ENCODE results near the gene EPB41.

EPB41 gene

GRCh38 chr1:28913786-28914227, 562 bp upstream of the EPB41 start (continued):
- TF ChIP-seq ZSCAN18 (tag by site-specific recombination; IDR thresholded peaks at IDR 0.05) (peak; percentile 63; the same call in 1 of the 2 replicates), ZNF366 (tag by site-specific recombination; conservative IDR thresholded peaks at IDR 0.05) (no peak), ZNF335 (tag by site-specific recombination; conservative IDR thresholded peaks at IDR 0.05) (peak; percentile 63), ZNF112 (tag by site-specific recombination; IDR thresholded peaks at IDR 0.05) (no peak), ZSCAN30 (tag by site-specific recombination; IDR thresholded peaks at IDR 0.05) (0 out of 2 replicates have a peak, but pooled peaks have one; percentile 6), BCL11A (tag by site-specific recombination; IDR thresholded peaks at IDR 0.05; ENCODE audit: low read depth) (no peak), ZNF302 (tag by site-specific recombination; IDR thresholded peaks at IDR 0.05; ENCODE audit: low read depth) (no peak), GFI1B (tag by site-specific recombination; IDR thresholded peaks at IDR 0.05) (0 out of 2 replicates have a peak, but pooled peaks have one; percentile 26), ZBTB17 (tag by site-specific recombination; IDR thresholded peaks at IDR 0.05) (0 out of 2 replicates have a peak, but pooled peaks have one; percentile 69), HOXD13 (CRISPR knock-in tag; IDR thresholded peaks at IDR 0.05; ENCODE audit: borderline replicate concordance) (no peak), KLF7 (tag by site-specific recombination; IDR thresholded peaks at IDR 0.05; ENCODE audit: borderline replicate concordance) (no peak), ZBTB48 (tag by site-specific recombination; IDR thresholded peaks at IDR 0.05) (peak; percentile 46; the same call in 1 of the 2 replicates)

DNA sequence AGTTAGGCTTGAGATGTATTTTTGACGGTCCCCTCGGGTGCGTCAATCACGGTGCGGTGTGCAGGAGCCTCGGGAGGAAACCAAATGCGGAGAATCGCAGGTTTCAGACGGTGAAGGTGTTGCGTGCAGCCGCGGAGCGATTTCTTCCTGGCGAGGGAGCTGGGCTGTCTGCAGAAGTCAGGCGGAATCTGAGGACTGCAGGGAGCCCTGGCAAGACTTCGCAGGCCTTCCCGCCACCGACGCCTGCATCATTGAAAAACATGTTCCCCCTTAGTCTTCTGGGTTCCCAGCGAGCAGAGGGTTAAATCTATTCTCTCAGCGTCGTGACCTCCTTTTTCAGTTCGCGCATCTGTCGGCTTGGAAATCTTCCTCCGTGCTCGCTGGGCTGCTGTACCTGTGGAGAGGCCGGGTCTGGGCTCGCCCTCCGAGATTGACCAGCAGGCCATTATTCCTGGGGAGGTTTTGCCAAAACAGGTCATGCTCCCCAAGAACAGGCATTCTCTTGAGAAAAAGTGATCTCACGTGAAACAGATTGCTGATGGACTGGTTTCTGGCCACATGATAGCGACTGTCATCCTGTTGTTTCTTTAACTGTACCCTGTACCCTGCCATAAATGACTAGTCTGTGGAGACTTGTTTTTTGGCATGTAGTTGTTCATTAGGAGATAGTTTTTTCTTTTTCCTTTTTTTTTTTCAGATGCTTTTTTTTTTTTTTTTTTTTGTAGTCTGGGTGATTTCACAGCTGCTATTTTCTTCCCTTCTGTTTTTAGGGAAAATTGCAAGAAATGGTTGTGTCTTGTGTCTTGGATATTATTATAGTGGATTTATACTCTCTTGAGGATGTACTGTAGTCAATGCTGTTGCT, 894 bp downstream of the EPB41 start:
- Histone ChIP-seq H3K9me3 (ENCODE audit: control insufficient read depth, insufficient read depth, low read depth, low read length) (no peaks in the 10 kb centered on the region), H3K4me1 (ENCODE audit: control insufficient read depth, insufficient read depth, low read length) (0 out of 2 replicates have a peak, but pooled peaks cover 4% of the 10 kb centered on the region), H3K27ac (ENCODE audit: extremely low read depth, low read depth, low read length) (peak overlapping the region; percentile 68; the same call in 1 of the 2 replicates), H3K4me3 (ENCODE audit: low read depth, low read length) (peak overlapping the region; percentile 47), H3K36me3 (ENCODE audit: control insufficient read depth in 2 of 2, insufficient read depth in 1 of 2, low read length in 2 of 2) (no peaks in the 10 kb centered on the region; a peak in 1 of 3 replicates)
- ChIA-PET POLR2A (interaction anchor here (0.6 to 2.2 kb wide), 4 partner anchors 9 to 97 kb away, joined by 4 to 8 read pairs (median 6); no protein-coding TSS in a partner anchor), CTCF (interaction anchor here (1.1 kb wide), 2 partner anchors 16 to 119 kb away, joined by 3 to 4 read pairs; no protein-coding TSS in a partner anchor)
- TF ChIP-seq KLF17 (tag by site-specific recombination; IDR thresholded peaks at IDR 0.05) (no peak), ZBTB10 (tag by site-specific recombination; IDR thresholded peaks at IDR 0.05) (no peak), BCL11B (tag by site-specific recombination; IDR thresholded peaks at IDR 0.05; ENCODE audit: low read depth) (no peak), PATZ1 (tag by site-specific recombination; IDR thresholded peaks at IDR 0.05) (0 out of 2 replicates have a peak, but pooled peaks have one; percentile 47), GLI2 (tag by site-specific recombination; IDR thresholded peaks at IDR 0.05; ENCODE audit: borderline replicate concordance, low read depth) (no peak), ZBTB8A (tag by site-specific recombination; IDR thresholded peaks at IDR 0.05) (0 out of 2 replicates have a peak, but pooled peaks have one; percentile 26), ZSCAN18 (tag by site-specific recombination; IDR thresholded peaks at IDR 0.05) (no peak), ZXDB (tag by site-specific recombination; IDR thresholded peaks at IDR 0.05) (peak; percentile 70), ZNF16 (tag by site-specific recombination; IDR thresholded peaks at IDR 0.05; ENCODE audit: low read depth) (no peak), ZNF558 (tag by site-specific recombination; IDR thresholded peaks at IDR 0.05) (no peak), ZNF544 (tag by site-specific recombination; IDR thresholded peaks at IDR 0.05) (no peak), KLF10 (tag by site-specific recombination; IDR thresholded peaks at IDR 0.05) (peak; percentile 19; the same call in 1 of the 2 replicates), ZNF391 (tag by site-specific recombination; IDR thresholded peaks at IDR 0.05; ENCODE audit: borderline replicate concordance, low read depth) (no peak), ZNF138 (tag by site-specific recombination; IDR thresholded peaks at IDR 0.05; ENCODE audit: borderline replicate concordance) (no peak), ZNF211 (tag by site-specific recombination; IDR thresholded peaks at IDR 0.05; ENCODE audit: low read depth) (no peak), ZNF791 (tag by site-specific recombination; IDR thresholded peaks at IDR 0.05) (no peak)
